HUES6 (cell line): Measurements from ENCODE around the gene MRPS5.

Experiments
- H3K27ac ChIP-seq: 2 replicates; pipeline ENCODE4 v1.7.0; 2013; ENCODE audit warnings: low read depth, mild to moderate bottlenecking, low read length, inconsistent platforms
- H3K27me3 ChIP-seq: 2 replicates; pipeline ENCODE4 v1.6.1; 2013; ENCODE audit warnings: low read length; ENCODE audit not compliant: control insufficient read depth, insufficient read depth
- H3K36me3 ChIP-seq: 2 replicates; pipeline ENCODE4 v1.6.1; 2013; ENCODE audit warnings: low read length; ENCODE audit not compliant: control insufficient read depth, insufficient read depth
- H3K4me1 ChIP-seq: 2 replicates; pipeline ENCODE4 v1.6.1; 2013; ENCODE audit warnings: low read length; ENCODE audit not compliant: control insufficient read depth, insufficient read depth
- H3K4me3 ChIP-seq: 2 replicates; pipeline ENCODE4 v1.5.1; 2013; ENCODE audit warnings: low read depth, low read length
- H3K9ac ChIP-seq: one replicate; pipeline ENCODE4 v1.6.1; 2013; ENCODE audit warnings: mild to moderate bottlenecking, low read length
- H3K9me3 ChIP-seq: 2 replicates; pipeline ENCODE4 v1.6.1; 2013; ENCODE audit warnings: low read depth, low read length; ENCODE audit not compliant: control insufficient read depth, insufficient read depth

The MRPS5 gene

DNA sequence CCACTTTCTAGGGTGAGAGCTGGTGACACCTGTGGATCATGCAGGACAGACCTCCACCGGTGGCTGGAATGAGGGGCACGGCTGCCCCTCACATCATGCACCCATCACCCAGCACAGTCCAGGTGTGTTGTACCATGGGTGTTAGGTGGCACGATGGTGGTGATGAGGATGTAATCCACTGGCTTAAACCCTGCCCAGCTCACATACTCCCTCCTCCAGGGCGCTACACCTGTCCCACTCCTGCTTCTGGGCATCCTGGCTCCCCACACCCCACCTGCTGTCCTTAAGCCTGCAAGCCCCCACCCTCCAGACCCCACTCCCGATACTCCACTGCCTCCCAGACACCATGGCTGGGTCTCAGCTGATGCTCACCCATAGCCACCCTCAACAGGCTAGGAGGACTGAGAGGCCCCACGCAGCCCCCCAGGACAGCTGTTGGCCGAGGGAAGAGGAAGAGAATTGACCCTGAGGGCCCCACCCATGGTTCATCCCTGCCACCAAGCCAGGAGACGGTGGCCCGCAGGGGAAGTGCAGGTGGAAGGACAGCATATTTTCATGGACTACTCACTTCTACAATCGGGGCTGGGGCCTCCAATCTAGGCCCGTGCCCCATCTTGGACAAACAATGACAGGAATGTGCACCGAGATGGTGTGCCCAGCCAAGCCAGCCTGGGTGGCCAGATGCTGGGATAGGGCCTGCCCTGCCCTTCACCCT lies 61.8 kb downstream of the MRPS5 start:
- Histone ChIP-seq H3K27me3 (no peaks in the 10 kb centered on the region), H3K9me3 (no peaks in the 10 kb centered on the region), H3K27ac (no peak overlapping the region), H3K36me3 (no peaks in the 10 kb centered on the region), H3K4me1 (peaks cover 16% of the 10 kb centered on the region), H3K4me3 (no peak overlapping the region), H3K9ac (no peak overlapping the region)

DNA sequence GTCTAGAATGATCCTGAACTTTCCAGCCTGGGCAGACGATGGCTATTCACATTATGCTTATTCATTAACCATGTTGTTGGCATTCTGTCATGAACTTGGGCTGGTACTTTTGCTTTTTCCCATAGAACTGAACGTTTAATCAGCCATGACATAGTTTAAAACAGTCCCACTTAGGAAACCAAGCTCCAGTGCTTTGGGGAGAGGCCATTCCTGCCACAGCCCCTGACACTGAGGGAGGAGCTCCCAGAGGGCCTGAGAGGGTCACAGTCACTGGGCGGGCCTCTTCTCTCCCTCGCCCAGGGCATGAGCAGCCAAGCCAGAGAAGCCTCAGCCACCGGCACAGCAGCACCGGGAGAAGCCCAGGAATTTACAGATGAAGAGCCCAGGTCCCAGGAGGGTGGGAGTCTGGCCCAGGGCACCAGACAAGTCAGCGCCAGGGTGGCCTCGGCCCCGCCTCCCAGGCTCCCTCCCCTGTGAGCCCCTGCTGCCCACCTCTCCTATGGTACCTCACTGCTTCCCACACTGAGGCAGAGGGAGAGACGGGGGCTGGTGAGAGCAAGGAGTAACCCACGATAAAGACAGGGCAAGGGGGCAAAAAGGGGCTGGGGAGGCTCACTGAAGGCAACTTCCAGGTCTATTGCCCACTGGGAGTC lies 62.5 kb downstream of the MRPS5 start:
- H3K9ac ChIP-seq: no peak overlapping the region
- no peaks in the 10 kb centered on the region for H3K9me3 ChIP-seq
- no peaks in the 10 kb centered on the region for H3K27me3 ChIP-seq
- H3K36me3 ChIP-seq: no peaks in the 10 kb centered on the region
- no peak overlapping the region for H3K4me3 ChIP-seq
- peaks cover 16% of the 10 kb centered on the region for H3K4me1 ChIP-seq
- H3K27ac ChIP-seq: no peak overlapping the region

DNA sequence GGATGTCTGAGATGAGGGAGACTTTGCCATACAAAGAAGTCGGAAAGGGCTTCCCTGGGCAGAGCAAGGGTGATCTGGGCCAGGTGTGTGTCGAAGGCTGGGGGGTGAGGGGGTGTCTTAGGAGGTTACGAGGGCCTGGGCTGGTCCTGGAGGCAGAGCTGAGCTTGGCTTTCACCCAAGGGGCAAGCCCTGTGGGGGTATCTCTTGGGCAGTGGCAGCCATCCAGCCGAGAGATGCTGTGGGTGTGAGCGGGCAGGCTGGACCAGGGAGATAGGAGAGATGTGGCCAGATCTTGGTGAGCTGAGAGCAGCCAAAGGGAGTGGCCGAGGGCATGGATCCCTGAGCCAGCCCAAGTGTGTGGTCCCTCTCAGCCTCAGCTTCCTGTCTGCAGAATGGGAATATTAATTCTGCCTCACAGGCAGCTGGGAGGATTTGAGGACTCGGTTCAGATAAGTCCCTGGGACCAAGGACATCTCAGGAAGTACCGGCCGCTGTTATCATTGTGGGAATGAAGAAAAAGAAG lies 63.1 kb downstream of the MRPS5 start:
- H3K27ac ChIP-seq: no peak overlapping the region
- H3K27me3 ChIP-seq: no peaks in the 10 kb centered on the region
- no peak overlapping the region for H3K9ac ChIP-seq
- no peaks in the 10 kb centered on the region for H3K36me3 ChIP-seq
- no peaks in the 10 kb centered on the region for H3K9me3 ChIP-seq
- peaks cover 16% of the 10 kb centered on the region for H3K4me1 ChIP-seq
- H3K4me3 ChIP-seq: no peak overlapping the region

DNA sequence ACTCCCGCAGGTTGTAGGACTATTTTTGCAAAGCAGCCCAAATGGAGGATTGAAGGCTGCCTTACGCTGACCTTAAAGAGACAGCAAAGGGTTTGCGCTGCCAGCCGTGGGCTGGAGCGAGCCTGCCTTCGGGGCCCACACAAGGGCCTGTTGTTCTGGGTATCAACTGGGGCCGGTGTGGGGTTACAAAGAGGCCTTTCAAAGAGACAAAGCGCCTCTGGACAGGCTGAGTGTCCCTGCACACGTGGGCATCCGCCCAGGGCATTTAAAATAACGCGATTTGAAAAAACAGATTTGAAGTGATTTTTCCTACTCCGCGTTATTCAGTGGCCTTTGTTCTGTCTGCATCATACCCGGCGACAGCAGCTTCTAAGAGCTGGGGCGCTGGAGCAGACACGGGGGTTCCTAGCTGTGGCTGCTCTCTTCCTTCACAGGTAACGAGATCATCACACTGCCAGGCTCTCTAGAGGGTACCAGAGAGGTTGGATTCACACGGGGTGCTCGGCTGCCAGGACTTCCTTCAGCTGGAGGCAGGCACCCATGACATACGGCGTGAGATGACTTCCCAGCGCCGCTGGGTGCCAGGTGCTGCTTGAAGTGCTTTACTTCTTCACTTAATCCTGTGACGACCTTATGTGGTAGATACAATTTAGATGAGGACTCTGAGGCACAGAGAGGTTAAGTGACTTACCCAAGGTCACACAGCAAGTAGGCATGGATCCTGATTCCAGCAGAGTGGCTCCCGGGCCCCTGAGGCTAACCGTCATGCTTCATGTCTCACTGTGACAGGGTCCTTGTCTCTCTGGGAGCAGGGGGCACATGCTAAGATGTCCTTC lies 63.9 kb downstream of the MRPS5 start:
- H3K9ac ChIP-seq: no peak overlapping the region
- H3K4me3 ChIP-seq: no peak overlapping the region
- H3K4me1 ChIP-seq: peaks cover 11% of the 10 kb centered on the region
- H3K9me3 ChIP-seq: no peaks in the 10 kb centered on the region
- 0 out of 2 replicates have a peak, but pooled peaks cover 5% of the 10 kb centered on the region for H3K27me3 ChIP-seq
- no peaks in the 10 kb centered on the region for H3K36me3 ChIP-seq
- no peak overlapping the region for H3K27ac ChIP-seq

DNA sequence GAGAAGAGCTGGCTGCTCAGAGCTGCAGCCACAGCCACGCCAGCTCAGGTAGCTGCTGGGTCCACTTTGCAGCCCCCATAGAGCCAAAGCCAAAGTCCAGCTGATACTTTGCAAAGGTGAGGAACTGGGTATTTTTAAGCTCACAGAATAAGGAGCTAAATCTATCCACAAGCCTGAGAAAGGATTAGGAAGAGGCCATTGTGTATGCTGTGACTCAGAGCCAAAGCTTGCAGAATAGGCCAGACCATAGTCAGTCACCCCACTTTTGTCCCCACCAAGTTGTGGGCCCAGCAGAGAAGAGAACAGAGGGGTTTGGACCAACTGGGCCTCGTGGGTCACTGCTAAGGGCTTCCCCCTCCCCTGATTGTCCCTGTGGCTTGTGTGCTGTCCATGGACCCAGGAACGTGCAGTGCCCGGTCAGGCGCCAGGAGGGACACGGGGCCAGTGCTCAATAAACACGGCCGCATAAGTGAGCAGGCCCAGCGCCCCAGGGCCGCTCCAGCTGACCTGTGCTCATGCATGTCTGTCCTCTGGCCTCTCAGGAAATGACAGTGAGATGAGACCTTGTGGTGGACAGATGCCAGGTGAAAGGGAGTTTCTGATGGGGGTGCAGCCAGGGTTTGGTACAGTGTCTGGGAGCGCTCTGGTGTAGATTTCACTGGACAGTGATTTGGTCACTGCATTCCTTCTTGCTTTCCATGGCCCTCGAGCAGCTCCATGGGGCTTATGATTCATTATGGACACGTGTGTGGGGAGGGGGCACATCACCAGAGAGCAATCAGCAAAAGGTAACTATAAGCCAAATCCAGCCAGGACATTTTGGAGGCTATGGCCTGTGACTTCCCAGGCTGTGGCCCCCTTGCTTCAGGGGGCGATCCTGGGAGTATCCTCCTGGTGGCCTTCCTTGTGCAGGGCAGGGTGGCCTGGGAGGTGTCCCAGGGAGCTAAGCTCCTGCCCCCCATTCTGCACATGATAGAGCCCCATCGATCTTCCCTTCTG lies 64.8 kb downstream of the MRPS5 start:
- peaks cover 3% of the 10 kb centered on the region; the same call in 1 of the 2 replicates for H3K4me1 ChIP-seq
- H3K9ac ChIP-seq: no peak overlapping the region
- H3K4me3 ChIP-seq: no peak overlapping the region
- H3K27me3 ChIP-seq: 0 out of 2 replicates have a peak, but pooled peaks cover 5% of the 10 kb centered on the region
- no peaks in the 10 kb centered on the region for H3K36me3 ChIP-seq
- H3K9me3 ChIP-seq: no peaks in the 10 kb centered on the region
- H3K27ac ChIP-seq: no peak overlapping the region

DNA sequence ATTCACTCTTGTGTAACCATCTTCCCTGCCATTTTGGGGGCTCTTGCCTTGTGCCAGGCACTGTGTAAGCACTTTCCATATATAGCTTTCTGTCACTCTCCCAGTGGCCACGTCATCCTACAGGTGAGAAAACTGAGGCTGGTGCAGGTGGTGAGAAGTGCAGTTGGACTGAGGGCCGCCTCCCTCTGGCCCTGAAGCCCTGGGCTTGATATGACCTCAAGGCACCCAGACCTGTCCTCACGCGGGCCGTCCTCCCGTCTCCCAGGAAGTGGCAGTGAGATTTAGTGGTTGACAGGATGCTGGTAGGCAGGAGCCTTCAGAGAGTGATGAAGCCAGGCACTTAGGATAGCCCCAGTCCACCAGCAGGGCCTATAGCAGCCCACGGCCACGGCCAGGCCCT lies 65.6 kb downstream of the MRPS5 start:
- Histone ChIP-seq H3K4me3 (no peak overlapping the region), H3K27ac (no peak overlapping the region), H3K4me1 (no peaks in the 10 kb centered on the region), H3K9me3 (no peaks in the 10 kb centered on the region), H3K36me3 (no peaks in the 10 kb centered on the region), H3K9ac (no peak overlapping the region), H3K27me3 (0 out of 2 replicates have a peak, but pooled peaks cover 5% of the 10 kb centered on the region)

DNA sequence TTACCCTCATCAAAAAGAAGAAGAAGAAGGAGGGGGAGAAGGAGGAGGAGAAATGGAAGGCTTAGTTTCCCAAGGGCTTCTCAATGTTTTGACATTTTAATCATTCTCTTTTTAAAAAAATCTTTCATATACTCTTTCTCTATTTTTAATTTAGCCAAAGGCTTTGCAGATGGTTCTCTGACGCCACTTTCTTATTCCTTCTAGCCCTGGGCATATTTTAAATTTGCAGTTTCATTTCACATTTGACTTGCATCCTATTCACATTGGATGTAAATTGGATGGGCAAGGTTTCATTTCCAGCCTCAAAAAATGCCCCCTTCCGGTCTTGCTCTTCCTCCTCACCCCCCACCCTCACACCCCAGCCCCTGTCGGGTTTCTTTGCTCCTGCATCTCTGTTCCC lies 66.3 kb downstream of the MRPS5 start:
- no peak overlapping the region for H3K9ac ChIP-seq
- H3K4me3 ChIP-seq: no peak overlapping the region
- no peaks in the 10 kb centered on the region for H3K36me3 ChIP-seq
- no peaks in the 10 kb centered on the region for H3K9me3 ChIP-seq
- H3K4me1 ChIP-seq: no peaks in the 10 kb centered on the region
- 0 out of 2 replicates have a peak, but pooled peaks cover 5% of the 10 kb centered on the region for H3K27me3 ChIP-seq
- H3K27ac ChIP-seq: no peak overlapping the region

DNA sequence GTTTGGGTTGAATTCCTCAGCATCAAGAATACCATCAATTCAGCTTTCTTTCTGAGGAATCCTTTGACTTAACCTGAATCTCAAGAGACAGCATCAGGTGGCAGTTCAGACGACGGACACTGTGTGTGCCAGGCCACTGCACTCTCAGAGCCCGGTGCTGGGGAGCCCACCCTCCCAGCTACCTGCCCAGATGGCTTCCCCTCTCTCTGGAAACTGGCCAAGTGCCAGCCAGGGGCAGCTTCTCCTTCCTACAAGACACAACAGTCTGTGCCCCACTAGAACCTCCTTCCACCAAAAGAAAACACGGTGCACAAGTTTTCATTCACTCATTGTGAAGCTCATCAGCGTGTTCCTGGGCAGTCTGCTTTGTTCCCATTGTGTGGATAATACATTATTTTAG lies 67.6 kb downstream of the MRPS5 start:
- no peaks in the 10 kb centered on the region for H3K4me1 ChIP-seq
- H3K9me3 ChIP-seq: no peaks in the 10 kb centered on the region
- H3K27me3 ChIP-seq: 0 out of 2 replicates have a peak, but pooled peaks cover 5% of the 10 kb centered on the region
- no peak overlapping the region for H3K9ac ChIP-seq
- no peak overlapping the region for H3K27ac ChIP-seq
- no peaks in the 10 kb centered on the region for H3K36me3 ChIP-seq
- H3K4me3 ChIP-seq: no peak overlapping the region

DNA sequence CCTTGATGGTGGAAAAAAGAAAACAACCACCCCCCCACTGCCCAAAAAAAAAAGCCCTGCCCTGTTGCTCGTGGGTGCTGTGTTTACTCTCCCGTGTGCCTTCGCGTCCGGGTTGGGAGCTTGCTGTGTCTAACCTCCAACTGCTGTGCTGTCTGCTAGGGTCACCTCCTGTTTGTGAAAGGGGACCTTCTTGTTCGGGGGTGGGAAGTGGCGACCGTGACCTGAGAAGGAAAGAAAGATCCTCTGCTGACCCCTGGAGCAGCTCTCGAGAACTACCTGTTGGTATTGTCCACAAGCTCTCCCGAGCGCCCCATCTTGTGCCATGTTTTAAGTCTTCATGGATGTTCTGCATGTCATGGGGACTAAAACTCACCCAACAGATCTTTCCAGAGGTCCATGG lies 68.1 kb downstream of the MRPS5 start:
- Histone ChIP-seq H3K36me3 (no peaks in the 10 kb centered on the region), H3K4me1 (no peaks in the 10 kb centered on the region), H3K27me3 (0 out of 2 replicates have a peak, but pooled peaks cover 5% of the 10 kb centered on the region), H3K9ac (no peak overlapping the region), H3K4me3 (no peak overlapping the region), H3K9me3 (no peaks in the 10 kb centered on the region), H3K27ac (no peak overlapping the region)
